NCI-H2171 treated with DMSO at 0.1 percent for 48 hours (cell line): ENCODE measurements around the gene SOS1.
"Not testable (repeated sequence)": the region's sequence is repeated elsewhere in the genome, so short reads cannot be mapped to it uniquely, and the experiment has no call there.

Source experiments
- DNase-seq: peaks from one replicate; lab custom pipeline; 2025; lab: John Stamatoyannopoulos, UW

The SOS1 gene

DNA sequence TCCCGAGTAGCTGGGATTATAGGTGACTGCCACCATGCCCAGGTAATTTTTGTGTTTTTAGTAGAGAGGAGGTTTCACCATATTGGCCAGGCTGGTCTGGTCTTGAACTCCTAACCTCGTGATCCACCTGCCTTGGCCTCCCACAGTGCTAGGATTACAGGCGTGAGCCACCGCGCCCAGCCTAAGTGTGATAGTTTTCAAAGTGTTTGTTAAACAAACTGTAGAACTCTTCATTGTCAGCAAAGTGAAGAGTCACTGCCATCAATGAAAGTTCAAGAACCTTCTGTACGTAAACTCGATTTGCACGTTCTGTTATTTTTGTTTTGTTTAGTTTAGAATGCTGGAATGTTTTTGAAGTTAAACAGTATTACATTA lies 18.0 kb upstream of the SOS1 start:
- no peak for DNase-seq

DNA sequence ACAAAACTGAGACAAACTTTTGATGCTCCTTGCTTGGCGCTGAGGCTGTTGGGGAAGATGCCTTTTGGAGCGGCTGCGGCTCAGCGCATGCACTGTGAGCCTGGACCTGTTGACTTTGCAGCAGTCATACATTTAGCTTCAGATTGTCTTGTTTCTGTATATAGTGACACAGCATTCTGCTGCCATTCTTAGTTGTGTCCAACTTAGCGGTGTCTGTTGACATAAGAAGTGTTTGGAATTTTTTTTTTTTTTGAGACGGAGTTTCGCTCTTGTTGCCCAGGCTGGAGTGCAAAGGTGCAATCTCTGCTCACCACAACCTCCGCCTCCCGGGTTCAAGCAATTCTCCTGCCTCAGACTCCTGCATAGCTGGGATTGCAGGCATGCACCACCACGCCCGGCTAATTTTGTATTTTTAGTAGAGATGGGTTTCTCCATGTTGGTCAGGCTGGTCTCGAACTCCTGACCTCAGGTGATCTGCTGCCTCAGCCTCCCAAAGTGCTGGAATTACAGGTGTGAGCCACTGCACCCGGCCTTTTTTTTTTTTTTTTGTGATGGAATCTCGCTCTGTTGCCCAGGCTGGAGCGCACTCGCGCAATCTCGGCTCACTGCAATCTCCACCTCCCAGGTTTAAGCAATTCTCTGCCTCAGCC lies 17.5 kb upstream of the SOS1 start:
- DNase-seq, result not testable (repeated sequence)

DNA sequence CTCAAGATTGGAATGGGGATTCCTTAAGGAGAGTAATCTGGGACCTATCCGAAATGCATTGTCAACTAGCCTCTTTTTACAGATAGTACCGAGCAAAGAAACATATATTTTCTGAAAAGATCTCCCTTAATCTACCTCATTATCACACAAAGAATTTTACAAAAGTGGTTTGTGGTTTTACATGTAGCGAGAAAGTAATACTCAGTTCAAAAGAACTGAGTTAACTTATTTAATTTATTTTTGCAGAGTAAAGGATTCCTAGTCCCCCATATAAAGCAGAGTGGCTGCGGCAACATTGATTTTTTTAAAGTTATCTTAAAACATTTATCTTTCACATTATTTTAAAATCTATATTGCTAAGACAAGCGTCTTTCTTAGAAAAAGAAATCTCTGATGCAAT lies 15.9 kb upstream of the SOS1 start:
- DNase-seq, result no peak

DNA sequence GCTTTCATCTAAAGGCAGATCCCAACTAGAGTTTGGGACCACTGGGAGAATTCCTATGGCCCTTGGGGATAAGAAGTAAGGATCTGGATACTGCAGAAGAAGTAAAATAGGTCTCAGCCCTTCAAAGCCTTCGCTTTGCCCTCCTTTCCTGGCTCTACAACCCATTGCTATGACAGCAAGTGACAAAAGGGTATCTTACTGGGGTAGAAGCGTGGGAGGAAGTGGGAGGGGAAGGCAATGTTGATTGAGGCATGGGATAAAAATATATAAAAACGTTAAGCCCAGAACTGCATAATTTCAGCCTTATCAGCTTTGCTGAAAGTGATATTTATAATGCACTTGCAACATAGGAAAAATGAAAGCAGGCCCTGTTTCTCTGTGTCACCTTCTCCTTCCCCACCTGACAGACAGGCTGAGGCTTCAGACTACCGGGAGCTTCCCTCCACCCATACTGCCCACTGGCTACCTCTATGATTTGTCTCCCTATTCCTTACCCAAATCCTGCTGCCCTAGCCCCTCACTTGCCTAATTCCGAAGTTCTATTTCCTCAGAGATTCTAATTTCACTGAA lies 14.9 kb upstream of the SOS1 start:
- DNase-seq, result no peak

DNA sequence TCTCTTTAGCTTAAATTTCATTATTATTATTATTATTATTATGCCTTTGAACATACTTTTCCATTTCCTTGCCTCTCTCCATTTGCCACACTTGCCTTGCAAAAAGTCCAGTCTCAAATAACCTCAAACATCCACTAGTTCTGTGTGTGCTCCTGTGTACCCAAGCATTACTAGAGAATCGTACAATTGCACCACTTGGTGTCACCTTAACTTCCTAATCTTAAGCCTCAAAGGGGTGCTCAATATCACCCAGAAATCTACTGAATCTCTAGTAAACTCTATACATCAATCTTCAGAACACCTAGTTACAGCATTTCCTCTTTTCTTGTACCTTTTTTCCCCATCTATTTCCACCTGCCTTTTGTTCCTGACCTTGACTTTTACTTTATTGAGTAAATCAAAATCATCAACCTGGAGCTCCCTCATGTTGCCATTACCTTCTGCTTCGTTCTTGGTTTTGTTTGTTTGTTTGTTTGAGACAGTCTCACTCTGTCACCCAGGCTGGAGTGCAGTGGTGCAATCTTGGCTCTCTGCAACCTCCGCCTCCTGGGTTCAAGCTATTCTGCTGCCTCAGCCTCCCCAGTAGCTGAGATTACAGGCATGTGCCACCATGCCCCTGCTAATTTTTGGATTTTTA lies 12.5 kb upstream of the SOS1 start:
- no peak for DNase-seq

DNA sequence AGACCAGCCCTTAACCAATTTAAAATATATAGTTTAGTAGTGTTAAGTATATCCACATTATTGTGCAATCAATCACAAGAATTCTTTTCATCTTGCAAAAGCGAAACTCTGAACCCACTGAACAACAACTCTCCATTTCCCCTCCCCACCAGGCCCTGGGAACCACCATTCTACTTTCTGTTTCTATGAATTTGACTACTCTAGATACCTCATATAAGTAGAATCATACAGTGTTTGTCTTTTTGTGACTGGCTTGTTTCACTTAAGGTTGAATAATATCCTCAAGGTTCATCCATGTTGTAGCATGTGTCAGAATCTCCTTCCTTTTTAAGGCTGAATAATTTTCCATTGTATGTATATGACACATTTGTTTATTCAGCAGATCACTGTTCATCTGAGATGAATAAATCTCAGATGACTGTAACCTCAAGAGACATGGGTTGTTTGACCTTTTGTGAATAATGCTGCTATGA lies 8.1 kb upstream of the SOS1 start:
- no peak for DNase-seq

DNA sequence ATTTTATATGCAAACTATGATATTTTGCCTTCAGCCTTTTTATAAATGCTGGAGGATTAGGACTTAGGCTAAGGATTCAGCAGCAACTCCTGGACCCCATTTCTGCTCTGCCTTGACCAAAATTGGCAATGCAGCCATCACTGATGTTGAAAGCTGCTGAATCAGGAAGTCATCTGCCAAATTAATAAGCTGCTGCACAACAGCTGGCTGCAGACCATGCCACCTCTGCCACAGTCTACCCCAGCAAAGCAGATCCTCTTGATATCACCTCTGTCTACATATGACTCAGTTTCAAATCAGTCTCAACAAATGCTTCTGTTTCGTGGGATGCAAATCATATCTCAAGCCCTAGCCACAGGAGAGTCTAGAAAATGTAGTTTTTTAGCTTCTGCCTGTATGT lies 7.1 kb upstream of the SOS1 start:
- DNase-seq, result no peak

DNA sequence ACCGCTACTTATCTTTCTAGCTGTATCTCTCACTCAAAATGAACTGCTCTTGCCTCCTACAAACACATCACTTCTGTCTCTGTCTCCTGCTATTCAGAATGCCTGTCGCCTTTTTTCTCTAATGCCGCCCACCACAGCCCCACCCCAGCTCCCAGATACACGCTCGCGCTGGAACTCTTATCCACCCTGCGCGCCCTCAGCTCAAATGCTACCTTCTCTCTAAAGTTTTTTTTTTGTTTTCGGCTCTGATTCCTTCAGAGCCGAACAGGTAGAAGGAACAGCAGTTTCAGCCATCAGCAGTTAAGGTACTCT lies 3.9 kb upstream of the SOS1 start:
- peak; percentile 81 for DNase-seq

DNA sequence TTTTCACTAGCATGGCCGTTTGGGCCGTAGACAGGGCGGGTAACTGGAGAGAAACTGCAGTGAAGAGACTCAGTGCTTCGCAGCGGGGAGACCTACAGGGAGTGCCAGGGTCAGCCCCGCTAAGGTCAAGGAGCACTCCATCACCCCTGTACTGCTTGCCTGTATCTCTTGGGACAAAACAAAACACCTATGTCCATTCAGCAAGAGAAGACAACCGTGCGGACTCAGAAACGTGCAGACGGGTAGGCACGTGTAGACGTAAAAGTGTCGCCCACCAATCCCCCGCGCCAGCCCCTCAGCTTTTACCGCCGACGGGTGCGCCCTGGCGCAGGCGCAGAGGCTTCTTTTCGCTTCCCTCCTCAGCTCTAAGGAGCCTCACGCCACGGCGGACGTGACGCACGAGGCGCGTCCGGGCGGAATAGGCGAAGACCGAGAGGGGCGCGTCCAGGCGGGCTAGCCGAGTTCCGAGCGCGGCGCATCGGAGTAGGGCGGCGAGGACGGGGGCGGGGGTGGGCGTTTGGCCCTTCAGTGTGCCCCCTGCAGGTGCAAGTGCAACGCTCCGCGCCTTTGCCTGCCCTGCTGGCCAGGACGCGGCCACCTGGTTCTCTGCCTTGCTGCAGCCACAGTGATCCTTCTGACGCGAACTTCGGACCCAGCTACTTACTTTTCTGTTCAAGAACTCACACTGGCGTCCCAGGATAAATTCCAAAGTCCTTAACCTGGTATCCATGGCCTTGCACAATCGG lies 3.3 kb upstream of the SOS1 start:
- DNase-seq, result peak; percentile 96

DNA sequence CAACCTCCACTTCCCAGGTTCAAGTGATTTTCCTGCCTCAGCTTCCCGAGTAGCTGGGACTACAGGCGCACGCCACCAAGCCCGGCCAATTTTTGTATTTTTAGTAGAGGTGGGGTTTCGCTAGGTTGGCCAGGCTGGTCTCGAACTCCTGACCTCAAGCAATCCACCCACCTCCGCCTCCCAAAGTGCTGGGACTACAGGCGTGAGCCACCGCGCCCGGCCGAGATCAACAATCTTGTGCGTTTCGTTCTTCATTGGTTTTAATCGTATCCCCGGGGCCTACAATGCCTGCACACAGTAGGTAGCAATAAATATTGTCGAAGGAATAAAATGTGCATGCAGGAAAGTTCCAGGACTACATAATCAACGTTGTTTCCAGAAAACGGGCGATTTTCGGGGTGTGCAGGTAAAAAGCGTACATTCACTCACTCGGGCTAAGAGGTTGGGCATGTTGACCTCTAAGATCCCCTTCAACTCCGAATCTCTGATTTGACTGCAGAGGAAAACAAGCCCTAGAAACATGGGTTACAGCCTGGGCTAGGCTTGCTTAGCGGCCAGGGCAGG lies 2.7 kb upstream of the SOS1 start:
- DNase-seq, result no peak

GRCh38 chr2:39121523-39122063 lies 742 bp upstream of the SOS1 start:
- no peak for DNase-seq

DNA sequence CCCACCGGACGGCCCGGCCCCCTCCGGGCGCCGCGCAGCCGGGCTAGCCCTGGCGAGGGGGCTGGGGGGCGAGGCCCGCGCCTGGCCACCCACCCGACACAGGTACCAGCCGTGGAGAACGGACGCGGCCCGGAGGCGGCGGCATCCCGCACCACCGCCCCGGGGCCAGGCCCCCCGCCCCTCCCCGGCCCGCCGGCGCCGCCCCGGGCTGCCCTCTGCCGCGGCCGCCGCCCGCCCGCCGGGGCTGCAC lies 405 bp downstream of the SOS1 start:
- DNase-seq, result no peak

DNA sequence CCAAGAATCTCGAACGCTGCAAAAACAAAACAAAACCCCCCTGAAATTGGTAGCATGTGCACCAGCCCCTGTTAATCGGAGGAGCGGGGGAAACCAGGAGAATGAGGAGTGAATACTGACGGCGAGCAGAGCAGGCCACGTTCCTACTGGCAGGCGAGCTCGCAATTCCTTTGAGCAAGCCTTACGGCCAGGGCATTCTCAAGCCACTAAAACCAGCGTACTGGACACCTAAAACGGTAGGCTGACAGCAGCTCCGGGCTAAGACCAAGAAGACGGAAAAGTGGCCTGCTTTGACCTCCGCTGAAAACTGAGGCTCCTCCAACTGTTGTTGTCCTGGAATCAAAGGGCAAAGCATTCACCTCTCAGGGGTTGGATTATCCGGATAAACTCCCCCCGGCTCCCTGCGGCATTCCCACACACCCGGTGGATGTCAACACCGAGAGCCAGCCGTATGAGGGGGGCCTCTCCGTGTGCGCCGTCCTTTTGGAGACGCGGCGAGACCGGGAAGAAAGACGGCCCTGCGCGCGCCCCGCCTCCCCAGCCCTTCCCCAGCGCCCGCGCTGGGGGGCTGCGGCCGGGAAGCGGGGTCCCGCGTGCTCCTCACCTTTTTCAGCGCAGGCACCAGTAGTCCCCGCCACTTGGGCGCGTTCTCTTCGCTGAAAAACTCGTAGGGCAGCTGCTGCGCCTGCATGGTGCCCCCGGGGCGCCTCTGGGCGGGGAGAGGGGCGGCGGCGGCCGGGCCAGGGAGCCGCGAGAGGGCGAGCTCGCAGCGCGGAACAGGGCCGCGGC lies 925 bp downstream of the SOS1 start:
- DNase-seq, result peak; percentile 48

DNA sequence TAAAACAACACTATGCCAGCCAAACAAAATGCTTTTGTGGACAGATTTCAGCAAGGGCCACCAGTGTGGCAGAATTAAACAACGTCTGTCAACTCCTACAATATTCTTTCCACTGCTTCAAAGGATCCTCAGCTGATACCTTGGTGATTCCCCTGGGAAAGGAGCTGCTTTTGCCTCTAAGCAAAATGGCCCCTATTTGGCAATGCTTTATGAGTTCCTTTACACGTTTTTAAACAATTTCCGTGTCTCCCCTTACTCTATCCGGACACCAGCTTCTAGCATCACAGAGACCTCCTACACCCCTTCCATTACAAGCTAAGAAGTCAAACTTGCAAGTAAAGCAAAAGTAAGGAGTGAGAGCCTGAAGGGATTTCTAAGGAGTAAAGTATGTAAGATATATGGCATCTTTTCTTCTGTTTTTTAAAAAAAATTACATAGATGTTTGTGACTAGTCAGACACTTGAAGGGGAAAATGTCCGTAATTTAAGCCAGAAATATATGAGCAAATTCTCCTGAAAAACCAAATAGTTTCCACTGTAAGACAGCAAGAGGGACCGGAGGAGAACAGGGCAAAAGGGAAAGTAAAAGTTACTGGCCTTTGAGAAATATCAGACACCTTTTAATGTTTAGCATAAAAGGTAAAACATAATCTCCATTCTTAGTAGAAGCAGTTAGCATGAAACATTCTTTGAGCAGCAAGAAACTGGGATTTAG lies 1.9 kb downstream of the SOS1 start:
- peak; percentile 32 for DNase-seq

DNA sequence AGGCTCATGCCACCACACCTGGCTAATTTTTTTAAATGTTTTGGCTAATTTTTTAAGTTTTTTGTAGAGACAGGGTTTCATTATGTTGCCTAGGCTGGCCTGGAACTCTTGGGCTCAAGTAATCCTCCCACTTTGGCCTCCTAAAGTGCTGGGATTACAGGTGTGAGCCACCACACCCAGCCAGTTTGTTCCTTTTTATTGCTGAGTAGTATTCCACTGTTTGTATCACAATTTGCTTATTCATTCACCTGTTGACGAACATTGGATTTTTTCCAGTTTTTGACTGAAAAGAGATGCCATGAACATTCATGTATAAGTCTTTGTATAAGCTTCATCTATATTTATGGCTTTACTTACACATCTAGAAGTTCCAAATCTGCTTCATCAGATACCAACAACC lies 5.3 kb downstream of the SOS1 start:
- no peak for DNase-seq

GRCh38 chr2:39114771-39115170 lies 6.1 kb downstream of the SOS1 start:
- DNase-seq, result no peak

DNA sequence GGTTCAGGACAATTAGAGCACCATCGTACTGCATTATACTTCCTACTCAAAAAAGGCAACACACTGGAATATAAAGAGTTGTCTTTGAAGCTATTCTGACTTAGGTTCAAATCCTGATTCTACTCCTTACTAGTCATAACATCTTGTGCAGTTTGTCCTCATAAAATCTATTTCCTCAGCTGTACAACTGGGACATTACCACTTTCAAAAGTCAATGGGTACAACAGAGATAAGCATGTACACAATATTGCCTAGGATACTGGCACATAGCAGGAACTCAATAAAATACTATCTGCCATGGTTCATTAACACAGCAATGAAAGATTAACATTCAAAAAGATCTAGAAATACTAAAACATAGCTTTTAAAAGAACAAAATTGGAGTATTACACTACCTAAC lies 11.3 kb downstream of the SOS1 start:
- DNase-seq, result no peak

DNA sequence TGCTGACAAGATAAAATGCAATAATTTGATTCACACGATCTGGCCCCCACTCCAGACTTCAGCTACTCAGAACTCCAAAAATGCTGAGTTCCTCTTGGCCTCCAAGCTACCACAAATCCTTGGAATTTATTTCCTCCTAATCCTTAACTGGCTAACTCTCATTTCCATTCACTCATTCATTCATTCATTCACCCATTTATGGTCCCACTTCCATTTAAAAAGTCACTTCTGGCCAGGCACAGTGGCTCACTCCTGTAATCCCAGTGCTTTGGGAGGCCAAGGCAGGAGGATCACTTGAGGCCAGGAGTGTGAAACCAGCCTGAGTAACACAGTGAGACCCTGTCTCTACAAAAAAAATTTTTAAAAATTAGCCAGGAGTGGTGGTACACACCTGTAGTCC lies 12.5 kb downstream of the SOS1 start:
- no peak for DNase-seq

DNA sequence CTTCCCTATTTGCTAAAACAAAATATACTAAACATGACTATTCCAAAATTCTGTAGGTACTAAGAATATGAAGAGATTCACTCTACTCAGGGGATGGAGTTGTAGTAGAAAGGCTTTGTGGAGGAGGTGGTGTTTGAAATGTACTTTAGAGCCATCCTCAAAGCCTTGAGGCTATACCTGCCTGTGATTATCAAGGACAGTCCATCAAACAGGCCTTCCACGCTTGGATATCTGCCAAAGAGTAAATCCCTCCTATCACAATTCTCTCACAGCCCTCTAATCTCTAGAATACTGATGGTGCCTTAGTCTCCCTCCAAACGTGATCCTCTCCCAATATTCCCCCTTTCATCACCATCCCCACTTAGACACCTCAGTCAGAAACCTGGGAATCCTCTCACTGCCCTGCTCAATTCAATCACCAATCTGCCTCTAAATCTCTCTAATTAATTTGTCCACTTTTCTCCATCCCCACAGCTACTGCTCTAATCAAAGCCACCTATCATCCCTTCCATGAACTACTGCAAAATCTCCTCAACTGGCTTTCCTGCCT lies 13.1 kb downstream of the SOS1 start:
- no peak for DNase-seq

GRCh38 chr2:39107156-39107555 lies 13.7 kb downstream of the SOS1 start:
- DNase-seq, result peak; percentile 57
